ENCODE data around the gene ATP2B1. TPM values are rescaled to one million over a fixed set of nuclear protein-coding genes. Genes with fewer than 3 reads are reported as not detected.
"Not testable (repeated sequence)": the region's sequence is repeated elsewhere in the genome, so short reads cannot be mapped to it uniquely, and the experiment has no call there.

The ATP2B1 gene
- total RNA-seq, 1 experiment from 2014 or later, result 221 TPM

- peaks cover 6% of the 10 kb centered on the region for H3K36me3 Mint-ChIP-seq (ENCODE audit: insufficient read depth, unreplicated experiment)
- POLR2A ChIA-PET, result interaction anchor here (0.6 to 1.5 kb wide), 4 partner anchors 8 to 1583 kb away, joined by 3 to 6 read pairs (median 4); no protein-coding TSS in a partner anchor
- H3K27me3 Mint-ChIP-seq (ENCODE audit: insufficient read depth, unreplicated experiment), result no peaks in the 10 kb centered on the region
- no TSS peak for BruUV-seq (replicated peaks)
- no peak for TF ChIP-seq CTCF (IDR thresholded peaks at IDR 0.05; ENCODE audit: unreplicated experiment)
- H3K9me3 Mint-ChIP-seq (ENCODE audit: unreplicated experiment), result no peaks in the 10 kb centered on the region
- DNase-seq (ENCODE audit: unreplicated experiment), result no peak
- no peak overlapping the region for H3K4me3 Mint-ChIP-seq (ENCODE audit: unreplicated experiment)
- CTCF ChIA-PET, result interaction anchor here (6.9 kb wide), 1 partner anchor 159 kb away, joined by 31 read pairs; no protein-coding TSS in a partner anchor
- peaks cover 48% of the 10 kb centered on the region for H3K4me1 Mint-ChIP-seq (ENCODE audit: insufficient read depth, unreplicated experiment)
- intact Hi-C loops (cut with micrococcal nuclease), result no loop called here
- H3K27ac Mint-ChIP-seq (ENCODE audit: low read depth, unreplicated experiment), result no peak overlapping the region
Measured at GRCh38 chr12:89702503-89702902, 6.1 kb downstream of the ATP2B1 start.

GRCh38 chr12:89701606-89702206, 6.9 kb downstream of the ATP2B1 start:
- Mint-ChIP-seq H3K27me3 (ENCODE audit: insufficient read depth, unreplicated experiment) (no peaks in the 10 kb centered on the region), H3K4me3 (ENCODE audit: unreplicated experiment) (no peak overlapping the region), H3K27ac (ENCODE audit: low read depth, unreplicated experiment) (no peak overlapping the region), H3K4me1 (ENCODE audit: insufficient read depth, unreplicated experiment) (peaks cover 51% of the 10 kb centered on the region), H3K36me3 (ENCODE audit: insufficient read depth, unreplicated experiment) (peaks cover 6% of the 10 kb centered on the region), H3K9me3 (ENCODE audit: unreplicated experiment) (no peaks in the 10 kb centered on the region)
- no TSS peak for BruUV-seq (replicated peaks)
- intact Hi-C loops (cut with micrococcal nuclease), result no loop called here
- no peak for TF ChIP-seq CTCF (IDR thresholded peaks at IDR 0.05; ENCODE audit: unreplicated experiment)
- ChIA-PET CTCF (interaction anchor here (0.7 to 0.9 kb wide), 4 partner anchors 34 to 1220 kb away, joined by 3 read pairs; no protein-coding TSS in a partner anchor), POLR2A (interaction anchor here (1.1 to 14.6 kb wide), 6 partner anchors 6 to 135 kb away, joined by 3 to 136 read pairs (median 4); partner anchors contain the start of gene ATP2B1)
- DNase-seq (ENCODE audit: unreplicated experiment), result no peak

DNA sequence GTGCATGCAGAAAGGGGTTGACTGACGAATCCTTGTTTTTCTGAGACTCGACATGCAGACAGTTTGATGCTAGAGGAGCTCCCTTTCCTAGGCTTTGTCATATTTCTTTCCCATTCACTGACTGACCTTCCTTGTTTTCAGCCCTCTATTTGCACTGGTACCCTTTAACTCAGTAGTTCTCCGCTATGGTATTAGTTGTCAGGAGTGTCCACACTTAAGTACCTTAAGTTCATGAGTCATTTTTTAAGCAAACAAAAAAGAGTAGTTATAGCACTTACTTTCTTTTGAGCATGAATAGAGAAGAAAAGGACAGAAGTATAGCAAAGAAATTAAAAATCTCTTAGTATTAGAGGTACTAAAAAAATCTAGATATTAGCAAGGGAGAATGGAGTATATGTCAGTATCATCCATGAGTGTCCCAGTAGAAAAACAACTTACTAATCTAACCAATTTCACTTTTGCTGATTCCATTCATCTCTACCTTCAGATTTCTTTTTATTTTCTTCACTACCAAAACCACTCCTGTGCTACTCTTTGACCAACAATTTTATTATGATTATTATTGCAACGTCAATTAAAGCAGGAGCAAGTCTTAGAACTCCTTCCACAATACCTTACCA, 8.3 kb downstream of the ATP2B1 start:
- Mint-ChIP-seq H3K9me3 (ENCODE audit: unreplicated experiment) (no peaks in the 10 kb centered on the region), H3K36me3 (ENCODE audit: insufficient read depth, unreplicated experiment) (peaks cover 6% of the 10 kb centered on the region), H3K27me3 (ENCODE audit: insufficient read depth, unreplicated experiment) (no peaks in the 10 kb centered on the region), H3K27ac (ENCODE audit: low read depth, unreplicated experiment) (no peak overlapping the region), H3K4me1 (ENCODE audit: insufficient read depth, unreplicated experiment) (peaks cover 51% of the 10 kb centered on the region), H3K4me3 (ENCODE audit: unreplicated experiment) (no peak overlapping the region)
- BruUV-seq (replicated peaks), result no TSS peak
- no peak for DNase-seq (ENCODE audit: unreplicated experiment)
- TF ChIP-seq CTCF (IDR thresholded peaks at IDR 0.05; ENCODE audit: unreplicated experiment), result no peak
- ChIA-PET POLR2A (interaction anchor here (0.6 to 14.6 kb wide), 7 partner anchors 7 to 129 kb away, joined by 3 to 136 read pairs (median 4); partner anchors contain the start of gene ATP2B1), CTCF (no interaction called here)
- intact Hi-C loops (cut with micrococcal nuclease), result no loop called here

GRCh38 chr12:89698607-89699006, 10.0 kb downstream of the ATP2B1 start:
- no peak for DNase-seq (ENCODE audit: unreplicated experiment)
- H3K4me3 Mint-ChIP-seq (ENCODE audit: unreplicated experiment), result no peak overlapping the region
- no peaks in the 10 kb centered on the region for H3K27me3 Mint-ChIP-seq (ENCODE audit: insufficient read depth, unreplicated experiment)
- intact Hi-C loops (cut with micrococcal nuclease), result no loop called here
- H3K9me3 Mint-ChIP-seq (ENCODE audit: unreplicated experiment), result no peaks in the 10 kb centered on the region
- no TSS peak for BruUV-seq (replicated peaks)
- no peak overlapping the region for H3K27ac Mint-ChIP-seq (ENCODE audit: low read depth, unreplicated experiment)
- ChIA-PET POLR2A (interaction anchor here (1.0 to 14.6 kb wide), 4 partner anchors 9 to 205 kb away, joined by 3 to 136 read pairs (median 4); partner anchors contain the start of gene ATP2B1), CTCF (interaction anchor here (0.6 to 1.0 kb wide), 3 partner anchors 10 to 155 kb away, joined by 3 to 7 read pairs (median 3); no protein-coding TSS in a partner anchor)
- H3K36me3 Mint-ChIP-seq (ENCODE audit: insufficient read depth, unreplicated experiment), result peaks cover 6% of the 10 kb centered on the region
- no peak for TF ChIP-seq CTCF (IDR thresholded peaks at IDR 0.05; ENCODE audit: unreplicated experiment)
- peaks cover 46% of the 10 kb centered on the region for H3K4me1 Mint-ChIP-seq (ENCODE audit: insufficient read depth, unreplicated experiment)

- CTCF ChIA-PET, result interaction anchor here (1.6 kb wide), 1 partner anchor 11 kb away, joined by 3 read pairs; the partner anchor contains the start of gene ATP2B1
- POLR2A ChIA-PET, result interaction anchor here (0.6 to 14.6 kb wide), 2 partner anchors 10 to 112 kb away, joined by 3 to 136 read pairs; partner anchors contain the start of gene ATP2B1
- H3K4me3 Mint-ChIP-seq (ENCODE audit: unreplicated experiment); H3K36me3 Mint-ChIP-seq (ENCODE audit: insufficient read depth, unreplicated experiment); H3K27me3 Mint-ChIP-seq (ENCODE audit: insufficient read depth, unreplicated experiment); BruUV-seq (replicated peaks); H3K9me3 Mint-ChIP-seq (ENCODE audit: unreplicated experiment); intact Hi-C loops (cut with micrococcal nuclease); H3K27ac Mint-ChIP-seq (ENCODE audit: low read depth, unreplicated experiment); DNase-seq (ENCODE audit: unreplicated experiment): not testable (repeated sequence)
- peaks cover 47% of the 10 kb centered on the region for H3K4me1 Mint-ChIP-seq (ENCODE audit: insufficient read depth, unreplicated experiment)
Measured at GRCh38 chr12:89697728-89698127, 10.9 kb downstream of the ATP2B1 start.
